Memory B cell (primary cell): ENCODE data around the gene ROBO1.
"Not testable (repeated sequence)": the region's sequence is repeated elsewhere in the genome, so short reads cannot be mapped to it uniquely, and the experiment has no call there.

ENCODE experiments used
- ATAC-seq: fragments of 150-1000 bp; cut with Tn5 transposase; 2 replicates; pipeline ENCODE4 v1.10.0; 2021; ENCODE audit warnings: low read depth, mild to moderate bottlenecking, moderate library complexity
- DNase-seq, 2 donors: peaks; one replicate each; pipeline ENCODE4 v3.0.0; 2022; ENCODE audit warnings: low spot score in 2 of 2
- H3K27ac Mint-ChIP-seq: one replicate; pipeline ENCODE4 v1.8.0; 2022; ENCODE audit warnings: mild to moderate bottlenecking, moderate library complexity, mixed read lengths
- H3K27me3 Mint-ChIP-seq: one replicate; pipeline ENCODE4 v1.8.0; 2022; ENCODE audit warnings: mixed read lengths
- H3K36me3 Mint-ChIP-seq: one replicate; pipeline ENCODE4 v1.8.0; 2022; ENCODE audit warnings: mild to moderate bottlenecking, mixed read lengths
- H3K4me1 Mint-ChIP-seq: one replicate; pipeline ENCODE4 v1.8.0; 2022; ENCODE audit warnings: mixed read lengths
- H3K4me3 Mint-ChIP-seq: one replicate; pipeline ENCODE4 v1.8.0; 2022; ENCODE audit warnings: mild to moderate bottlenecking, moderate library complexity, mixed read lengths
- H3K9me3 Mint-ChIP-seq: one replicate; pipeline ENCODE4 v1.8.0; 2022; ENCODE audit warnings: mixed read lengths

The ROBO1 gene

DNA sequence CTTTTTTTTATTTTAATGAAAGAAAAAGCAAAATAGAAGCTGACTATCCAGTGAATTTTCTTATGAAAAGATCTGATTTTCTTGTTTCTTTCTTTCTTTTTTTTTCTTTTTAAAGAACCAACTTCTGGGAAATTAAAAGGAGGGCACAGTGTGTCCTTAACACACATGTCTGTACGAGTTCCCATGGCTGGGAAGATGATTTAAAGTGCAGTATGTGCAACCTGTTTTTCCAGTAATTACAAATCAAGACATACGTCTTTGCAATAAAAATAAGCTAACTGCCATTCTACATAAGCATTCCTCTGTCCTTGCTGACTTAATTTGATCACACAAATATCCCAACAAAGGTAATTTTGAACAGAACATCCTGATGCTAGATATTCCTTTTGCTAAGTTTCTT is 416.1 kb downstream of the ROBO1 start:
- Mint-ChIP-seq H3K4me1 (no peaks in the 10 kb centered on the region), H3K4me3 (no peak overlapping the region), H3K27me3 (no peaks in the 10 kb centered on the region), H3K9me3 (peaks cover 2% of the 10 kb centered on the region), H3K27ac (no peak overlapping the region), H3K36me3 (no peaks in the 10 kb centered on the region)
- DNase-seq (no peak), ATAC-seq (no peak)

DNA sequence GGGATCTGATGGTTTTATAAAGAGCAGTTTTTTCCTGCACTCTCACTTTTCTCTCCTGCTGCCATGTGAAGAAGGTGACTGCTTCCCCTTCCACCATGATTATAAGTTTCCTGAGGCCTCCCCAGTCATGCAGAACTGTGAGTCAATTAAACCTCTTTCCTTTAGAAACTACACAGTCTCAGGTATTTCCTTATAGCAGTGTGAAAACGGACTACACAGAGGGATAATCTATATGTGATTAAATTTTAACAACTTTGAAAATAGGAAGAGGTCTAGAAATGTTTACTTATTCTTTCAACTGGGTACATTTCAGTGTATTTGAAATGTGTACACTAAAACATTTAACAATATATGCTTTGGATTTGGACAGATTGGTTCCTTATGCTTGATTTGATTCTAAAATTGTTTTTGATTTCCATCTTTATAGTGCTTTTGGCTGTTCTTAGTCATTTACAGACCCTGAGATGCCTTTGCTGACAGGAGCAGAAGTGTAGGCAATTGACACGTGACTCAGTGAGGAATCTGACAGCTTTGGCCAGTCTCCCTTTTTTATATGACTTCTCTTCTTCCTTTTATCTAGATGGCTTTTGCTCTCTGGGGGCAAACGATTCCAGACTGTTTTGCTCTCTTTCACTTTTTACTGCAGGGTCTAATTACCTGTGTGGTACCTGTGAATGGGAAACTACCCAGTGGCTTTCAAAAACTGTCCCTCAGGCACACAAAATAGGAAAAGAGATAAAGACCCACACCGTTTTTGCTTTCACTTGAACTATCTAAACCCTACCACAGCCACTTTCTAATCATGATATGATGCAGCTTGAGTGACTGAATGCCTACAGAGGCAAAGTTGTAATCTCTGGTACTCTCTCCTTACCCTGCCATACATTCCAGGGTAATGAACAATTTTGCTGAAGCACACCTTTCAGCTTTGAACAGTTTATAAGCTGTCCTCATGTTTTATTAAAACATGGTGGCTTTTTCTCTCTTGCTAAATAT is 422.6 kb downstream of the ROBO1 start:
- no peaks in the 10 kb centered on the region for H3K27me3 Mint-ChIP-seq

DNA sequence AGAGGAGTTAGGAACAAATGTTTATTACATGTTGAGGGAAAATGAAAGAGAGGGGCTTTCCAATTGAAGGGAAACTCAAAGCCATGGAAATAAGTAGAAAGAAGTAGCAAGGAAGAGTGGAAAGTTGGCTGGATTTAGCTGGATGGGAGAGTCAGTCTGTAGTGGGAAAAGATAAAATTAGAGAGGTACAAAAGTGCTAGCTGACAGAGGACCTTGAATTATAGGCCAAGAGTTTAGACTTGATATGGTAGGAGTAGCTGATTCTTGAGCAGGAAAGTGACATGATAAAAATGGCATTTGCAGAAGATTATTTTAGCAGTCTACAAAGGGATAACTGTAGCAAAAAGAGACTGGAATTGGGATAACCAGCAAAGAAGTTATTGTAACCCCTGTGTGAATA is 425.8 kb downstream of the ROBO1 start:
- Mint-ChIP-seq H3K4me1 (no peaks in the 10 kb centered on the region), H3K9me3 (peaks cover 4% of the 10 kb centered on the region), H3K4me3 (no peak overlapping the region), H3K36me3 (no peaks in the 10 kb centered on the region), H3K27me3 (no peaks in the 10 kb centered on the region), H3K27ac (no peak overlapping the region)
- ATAC-seq (no peak), DNase-seq (no peak)

More for the DNA sequence above, 422.6 kb downstream of the ROBO1 start:
- Mint-ChIP-seq H3K4me3 (no peak overlapping the region), H3K36me3 (no peaks in the 10 kb centered on the region), H3K4me1 (no peaks in the 10 kb centered on the region), H3K27ac (no peak overlapping the region), H3K9me3 (peaks cover 4% of the 10 kb centered on the region)
- DNase-seq (no peak), ATAC-seq (no peak)

DNA sequence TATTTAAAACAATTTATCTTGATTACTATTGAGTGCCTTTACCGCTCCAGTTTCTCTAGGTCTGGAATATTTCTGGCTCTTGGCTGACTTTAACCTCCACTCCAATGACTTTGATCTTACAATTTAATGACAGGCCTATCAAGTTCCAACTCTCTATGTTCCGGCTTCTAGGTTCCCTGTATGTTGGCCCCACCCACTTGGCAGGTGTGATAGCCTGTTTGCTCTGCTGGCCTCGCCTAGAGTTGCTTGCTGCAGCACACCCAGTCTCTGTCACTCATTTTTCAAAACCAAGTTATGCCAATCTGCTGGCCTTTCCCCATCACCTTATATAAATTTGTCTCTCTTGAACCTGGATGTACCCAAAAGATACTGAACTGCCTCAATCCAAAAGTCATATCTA is 428.0 kb downstream of the ROBO1 start:
- ATAC-seq (no peak), DNase-seq (no peak)
- Mint-ChIP-seq H3K4me1 (no peaks in the 10 kb centered on the region), H3K36me3 (no peaks in the 10 kb centered on the region), H3K27me3 (no peaks in the 10 kb centered on the region), H3K9me3 (peaks cover 4% of the 10 kb centered on the region), H3K27ac (no peak overlapping the region), H3K4me3 (no peak overlapping the region)

DNA sequence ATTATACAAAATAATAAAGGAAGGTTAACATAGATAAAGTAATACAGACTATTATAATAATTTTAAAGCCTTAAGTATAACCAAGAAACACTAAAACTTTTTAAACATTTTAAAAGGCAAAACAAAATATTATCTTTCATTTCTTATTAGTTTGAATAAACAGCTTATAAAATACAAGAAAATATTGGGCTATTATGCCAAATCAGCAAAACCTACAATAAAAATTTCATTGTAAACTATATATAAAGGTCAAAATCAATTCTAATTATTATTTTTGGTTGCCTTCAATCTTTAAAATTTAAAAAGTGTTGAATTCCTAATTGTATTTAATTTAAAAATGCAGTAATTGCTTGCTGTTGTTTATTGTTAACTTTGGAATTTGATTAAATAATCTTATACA is 430.0 kb downstream of the ROBO1 start:
- Mint-ChIP-seq H3K27ac (no peak overlapping the region), H3K27me3 (no peaks in the 10 kb centered on the region), H3K9me3 (peaks cover 5% of the 10 kb centered on the region), H3K4me3 (no peak overlapping the region), H3K4me1 (no peaks in the 10 kb centered on the region), H3K36me3 (no peaks in the 10 kb centered on the region)
- ATAC-seq (no peak), DNase-seq (no peak)

DNA sequence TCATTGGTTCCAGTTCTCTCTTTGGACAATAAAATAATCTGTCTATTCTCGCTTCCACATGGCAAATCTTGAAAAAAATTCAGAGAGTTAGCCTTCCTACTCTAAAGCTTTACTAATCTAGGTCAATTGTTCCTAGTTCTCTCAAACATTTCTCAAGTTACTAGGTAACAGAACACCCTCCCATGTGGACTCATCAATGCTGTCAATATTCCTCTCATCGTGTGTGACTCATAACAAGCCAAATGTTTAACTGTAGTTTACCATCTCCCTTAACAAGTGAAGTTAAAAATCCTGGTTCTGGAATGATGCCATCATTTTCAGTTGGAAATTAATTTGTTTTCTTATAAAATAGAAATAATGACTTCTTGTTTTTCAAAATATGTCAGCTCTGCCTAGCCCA is 438.6 kb downstream of the ROBO1 start:
- Mint-ChIP-seq H3K36me3 (no peaks in the 10 kb centered on the region), H3K27me3 (no peaks in the 10 kb centered on the region), H3K27ac (no peak overlapping the region), H3K9me3 (peaks cover 6% of the 10 kb centered on the region), H3K4me3 (no peak overlapping the region), H3K4me1 (no peaks in the 10 kb centered on the region)
- DNase-seq (no peak), ATAC-seq (no peak)

DNA sequence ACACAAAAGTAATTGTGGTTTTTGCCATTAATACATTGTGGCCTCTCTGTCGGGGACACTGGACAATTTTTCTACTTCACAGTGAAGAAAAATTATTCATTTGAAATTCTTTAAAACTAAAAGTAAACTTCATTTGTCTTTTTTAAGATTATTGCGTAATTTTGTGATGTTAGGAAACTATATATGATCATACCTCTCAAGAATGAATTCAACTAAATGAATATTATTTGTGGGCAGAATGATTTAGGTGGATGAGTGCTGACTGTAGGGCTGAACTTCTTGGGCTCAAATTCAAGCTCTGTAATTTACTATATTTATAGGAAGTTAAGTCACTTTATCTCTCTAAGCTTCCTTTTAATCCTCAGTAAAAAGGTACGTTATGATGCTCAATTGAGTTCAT is 441.2 kb downstream of the ROBO1 start:
- H3K27ac Mint-ChIP-seq, result no peak overlapping the region
- DNase-seq (no peak), ATAC-seq (no peak)
- no peaks in the 10 kb centered on the region for H3K27me3 Mint-ChIP-seq
- H3K9me3 Mint-ChIP-seq, result peaks cover 2% of the 10 kb centered on the region
- no peak overlapping the region for H3K4me3 Mint-ChIP-seq
- H3K4me1 Mint-ChIP-seq, result no peaks in the 10 kb centered on the region
- no peaks in the 10 kb centered on the region for H3K36me3 Mint-ChIP-seq

DNA sequence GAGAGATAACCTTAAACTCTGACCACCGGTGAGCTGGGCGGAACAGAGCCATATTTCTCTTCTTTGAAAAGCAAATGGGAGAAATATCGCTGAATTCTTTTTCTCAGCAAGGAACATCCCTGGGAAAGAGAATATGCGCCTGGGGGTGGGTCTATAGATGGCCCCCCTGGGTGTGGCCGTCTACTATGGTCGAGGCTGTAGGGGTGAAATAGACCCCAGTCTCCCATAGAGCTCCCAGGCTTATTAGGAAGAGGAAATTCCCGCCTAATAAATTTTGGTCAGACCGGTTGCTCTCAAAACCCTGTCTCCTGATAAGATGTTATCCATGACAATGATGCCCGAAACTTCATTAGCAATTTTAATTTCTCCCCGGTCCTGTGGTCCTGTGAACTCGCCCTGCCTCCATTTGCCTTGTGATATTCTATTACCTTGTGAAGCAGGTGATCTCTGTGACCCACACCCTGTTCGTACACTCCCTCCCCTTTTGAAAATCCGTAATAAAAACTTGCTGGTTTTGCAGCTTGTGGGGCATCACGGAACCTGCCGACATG is 441.9 kb downstream of the ROBO1 start:
- DNase-seq, H3K27me3 Mint-ChIP-seq, H3K27ac Mint-ChIP-seq, H3K36me3 Mint-ChIP-seq, H3K4me3 Mint-ChIP-seq, H3K9me3 Mint-ChIP-seq, ATAC-seq, H3K4me1 Mint-ChIP-seq: not testable (repeated sequence)

DNA sequence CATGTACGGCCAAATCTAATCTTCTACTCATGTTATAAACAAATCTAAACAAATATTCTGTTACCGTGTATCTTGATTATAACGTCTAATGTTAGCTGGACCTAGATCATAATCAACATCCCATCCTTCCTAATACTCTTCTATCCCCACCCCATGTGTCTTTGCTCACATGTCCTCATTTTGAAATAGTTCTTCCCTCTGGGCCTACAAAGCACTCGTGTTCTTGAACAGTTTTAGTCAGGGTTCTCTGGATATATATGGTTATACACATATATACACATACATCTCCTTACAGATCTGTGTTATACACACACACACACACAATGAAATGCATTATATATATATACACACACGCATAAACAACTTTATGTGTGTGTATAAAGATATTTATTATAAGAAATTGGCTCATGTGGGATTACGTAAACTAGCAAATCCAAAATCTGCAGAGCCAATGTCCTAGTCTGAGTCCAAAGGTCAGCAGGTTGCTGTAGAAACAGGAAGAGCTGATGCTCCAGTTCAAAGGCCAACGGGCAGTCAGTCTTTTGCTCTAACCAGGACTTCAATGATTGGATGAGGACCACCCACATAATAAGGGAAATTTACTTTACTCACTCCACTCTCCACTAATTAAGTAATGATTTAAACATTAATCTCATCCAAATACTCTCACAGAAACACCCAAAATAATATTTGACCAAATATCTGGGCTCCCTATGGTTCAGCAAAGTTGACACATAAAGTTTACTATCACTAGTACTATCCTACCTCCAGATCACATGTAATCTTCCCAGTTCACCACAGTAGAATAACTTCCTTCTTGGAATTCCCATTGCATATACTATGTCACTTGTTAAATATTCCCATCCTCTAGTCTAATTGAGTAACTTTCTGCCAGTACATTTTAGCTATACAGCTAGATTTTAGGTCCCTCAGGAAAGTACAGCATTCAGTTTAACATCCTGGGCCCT is 450.0 kb downstream of the ROBO1 start:
- H3K4me3 Mint-ChIP-seq, result no peak overlapping the region
- no peaks in the 10 kb centered on the region for H3K27me3 Mint-ChIP-seq
- ATAC-seq, result no peak
- no peak overlapping the region for H3K27ac Mint-ChIP-seq
- H3K4me1 Mint-ChIP-seq, result no peaks in the 10 kb centered on the region
- H3K36me3 Mint-ChIP-seq, result no peaks in the 10 kb centered on the region
- peaks cover 6% of the 10 kb centered on the region for H3K9me3 Mint-ChIP-seq
- no peak for DNase-seq

DNA sequence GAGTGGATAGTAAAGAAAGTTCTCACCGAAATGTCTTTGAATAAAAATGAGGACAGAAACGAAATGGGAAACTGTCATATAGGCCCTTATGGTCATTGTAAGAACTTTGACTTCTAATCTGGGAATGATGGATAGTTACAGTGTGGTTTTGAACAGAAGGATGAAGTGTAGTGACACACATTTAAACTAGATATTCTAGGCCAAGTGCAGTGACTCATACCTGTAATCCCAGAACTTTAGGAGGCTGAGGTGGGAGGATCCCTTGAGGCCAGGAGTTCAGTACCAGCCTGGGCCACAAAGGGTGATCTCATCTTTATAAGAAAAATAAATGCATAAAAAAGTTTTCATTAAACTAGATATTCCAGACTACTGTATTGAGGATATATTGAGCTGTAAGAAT is 452.8 kb downstream of the ROBO1 start:
- DNase-seq, result no peak
- ATAC-seq, result no peak
- Mint-ChIP-seq H3K9me3 (peaks cover 6% of the 10 kb centered on the region), H3K4me3 (no peak overlapping the region), H3K36me3 (no peaks in the 10 kb centered on the region), H3K27ac (no peak overlapping the region), H3K27me3 (no peaks in the 10 kb centered on the region), H3K4me1 (no peaks in the 10 kb centered on the region)

DNA sequence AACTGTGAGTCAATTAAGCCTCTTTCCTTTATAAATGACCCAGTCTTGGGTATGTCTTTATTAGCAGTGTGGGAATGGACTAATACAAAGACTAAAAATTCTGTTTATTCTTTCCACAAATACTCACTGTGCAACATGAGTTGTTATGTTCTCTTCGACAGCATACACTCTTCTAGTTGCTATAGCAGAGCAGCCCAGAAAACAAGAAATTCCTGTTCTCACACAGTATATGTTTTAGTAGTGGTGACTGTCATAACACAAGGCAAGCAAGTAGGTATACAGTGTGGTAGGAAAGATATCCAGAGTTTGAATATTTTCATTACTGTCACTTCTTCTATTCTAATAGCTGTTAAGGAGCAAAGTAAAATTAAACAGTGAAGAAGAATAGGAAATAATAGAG is 453.3 kb downstream of the ROBO1 start:
- H3K27ac Mint-ChIP-seq, result no peak overlapping the region
- ATAC-seq, result no peak
- DNase-seq, result no peak
- no peaks in the 10 kb centered on the region for H3K36me3 Mint-ChIP-seq
- no peak overlapping the region for H3K4me3 Mint-ChIP-seq
- H3K9me3 Mint-ChIP-seq, result peaks cover 6% of the 10 kb centered on the region
- H3K4me1 Mint-ChIP-seq, result no peaks in the 10 kb centered on the region
- no peaks in the 10 kb centered on the region for H3K27me3 Mint-ChIP-seq

DNA sequence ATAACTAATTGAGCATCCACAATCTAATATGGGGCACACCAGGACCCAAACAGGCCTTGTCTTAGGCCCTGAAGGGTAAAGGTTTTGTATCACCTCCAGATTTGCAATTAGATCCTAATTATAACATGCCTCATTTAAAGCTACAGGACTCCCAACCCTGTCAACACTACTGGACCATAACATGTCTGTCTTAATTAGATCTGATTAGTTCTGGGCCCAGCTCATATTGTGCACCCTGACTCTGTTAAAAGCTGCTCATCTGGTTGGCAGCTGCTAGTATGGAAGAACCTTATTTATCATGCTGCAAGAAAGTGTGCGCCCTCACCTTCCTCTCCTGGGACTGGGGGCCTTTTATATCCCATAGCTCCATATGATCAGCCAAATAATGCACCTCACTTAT is 457.8 kb downstream of the ROBO1 start:
- no peaks in the 10 kb centered on the region for H3K36me3 Mint-ChIP-seq
- no peak overlapping the region for H3K27ac Mint-ChIP-seq
- no peak overlapping the region for H3K4me3 Mint-ChIP-seq
- H3K27me3 Mint-ChIP-seq, result no peaks in the 10 kb centered on the region
- H3K4me1 Mint-ChIP-seq, result no peaks in the 10 kb centered on the region
- DNase-seq (no peak), ATAC-seq (no peak)
- H3K9me3 Mint-ChIP-seq, result no peaks in the 10 kb centered on the region

DNA sequence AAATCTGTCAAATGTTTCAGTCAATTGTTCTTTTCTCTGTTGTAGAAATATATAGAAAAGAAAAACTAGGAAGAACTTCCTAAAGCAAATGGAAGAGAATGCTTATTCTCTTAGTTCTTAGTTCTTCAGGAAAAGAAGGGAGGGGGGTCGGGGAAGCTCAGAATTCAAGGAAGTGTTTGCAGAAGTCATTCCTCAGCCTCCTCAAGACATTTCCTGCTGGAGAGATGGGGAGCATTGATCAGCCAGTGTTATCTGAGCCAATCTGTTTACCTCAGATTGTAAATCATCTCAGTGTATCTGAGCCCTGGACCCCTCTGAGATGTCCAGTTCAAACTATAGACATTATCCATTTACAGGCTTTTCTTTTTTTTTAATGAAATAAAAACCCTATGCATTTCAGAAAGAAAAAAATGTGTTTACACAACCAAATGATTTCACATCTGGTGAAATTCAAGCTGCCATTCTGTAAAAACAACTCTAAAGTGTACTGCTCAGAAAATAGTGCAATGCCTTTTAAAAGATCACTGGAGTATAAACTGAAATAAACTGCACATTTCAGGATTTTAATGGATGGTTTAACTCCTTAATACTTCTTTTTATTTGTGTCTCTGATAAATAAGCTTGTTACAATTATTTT is 460.7 kb downstream of the ROBO1 start:
- H3K27me3 Mint-ChIP-seq, result no peaks in the 10 kb centered on the region
- H3K9me3 Mint-ChIP-seq, result no peaks in the 10 kb centered on the region
- H3K36me3 Mint-ChIP-seq, result no peaks in the 10 kb centered on the region
- no peak overlapping the region for H3K4me3 Mint-ChIP-seq
- H3K4me1 Mint-ChIP-seq, result no peaks in the 10 kb centered on the region
- no peak for DNase-seq
- no peak for ATAC-seq
- no peak overlapping the region for H3K27ac Mint-ChIP-seq
